HepG2 (cell line): ENCODE measurements around the gene SEZ6. TPM values are rescaled to one million over a fixed set of nuclear protein-coding genes. Genes with fewer than 3 reads are reported as not detected.
A peak's percentile ranks its signal among the peaks of the same experiment; 100 is the strongest.

Experiments used
- EZH2 ChIP-seq: conservative IDR thresholded peaks from 2 replicates; pipeline ENCODE4 v1.6.1; 2012; ENCODE audit warnings: mild to moderate bottlenecking, low read depth, low read length, moderate library complexity
- HMG20A ChIP-seq: IDR thresholded peaks from 2 replicates; pipeline ENCODE4 v1.6.1; 2016; ENCODE audit warnings: borderline replicate concordance
- HNRNPL ChIP-seq: fragments of 200-400 bp; formaldehyde crosslinking; IDR thresholded peaks from 2 replicates; pipeline ENCODE4 v1.6.1; 2017; ENCODE audit warnings: mild to moderate bottlenecking, low read depth, low read length
- MLLT10 ChIP-seq: sonication (generic); formaldehyde crosslinking; IDR thresholded peaks from 2 replicates; pipeline ENCODE4 v1.4.0; 2020; ENCODE audit warnings: missing genetic modification reagents
- NR2F2 ChIP-seq: IDR thresholded peaks from 2 replicates; pipeline ENCODE4 v1.6.1; 2012; ENCODE audit warnings: low read depth, inconsistent platforms, borderline replicate concordance
- RFXAP ChIP-seq: sonication (generic); formaldehyde crosslinking; IDR thresholded peaks from 2 replicates; pipeline ENCODE4 v1.4.0; 2020; ENCODE audit warnings: missing genetic modification reagents, borderline replicate concordance
- SALL1 ChIP-seq: sonication (generic); formaldehyde crosslinking; IDR thresholded peaks from 2 replicates; pipeline ENCODE4 v1.8.0; 2022; ENCODE audit warnings: mild to moderate bottlenecking, missing genetic modification reagents
- TAF1 ChIP-seq: sonication (generic); formaldehyde crosslinking; IDR thresholded peaks from 2 replicates; pipeline ENCODE4 v1.4.0; 2020; ENCODE audit warnings: missing genetic modification reagents
- YY1 ChIP-seq: IDR thresholded peaks from 2 replicates; pipeline ENCODE4 v1.6.1; 2011; ENCODE audit warnings: low read length, low read depth, moderate library complexity, mild to moderate bottlenecking; ENCODE audit not compliant: insufficient read depth, insufficient replicate concordance
- ZFYVE20 ChIP-seq: sonication (generic); formaldehyde crosslinking; IDR thresholded peaks from 2 replicates; pipeline ENCODE4 v1.8.0; 2023; ENCODE audit warnings: low read depth, mild to moderate bottlenecking, moderate library complexity, missing genetic modification reagents, borderline replicate concordance
- ZNF441 ChIP-seq: sonication (generic); formaldehyde crosslinking; IDR thresholded peaks from 2 replicates; pipeline ENCODE4 v1.7.0; 2021; ENCODE audit warnings: missing genetic modification reagents, borderline replicate concordance
- ZNF607 ChIP-seq: sonication (generic); formaldehyde crosslinking; IDR thresholded peaks from 2 replicates; pipeline ENCODE4 v1.5.1; 2020; ENCODE audit warnings: missing genetic modification reagents, mild to moderate bottlenecking, borderline replicate concordance
- ZZZ3 ChIP-seq: sonication (generic); formaldehyde crosslinking; IDR thresholded peaks from 2 replicates; pipeline ENCODE4 v1.4.0; 2020; ENCODE audit warnings: missing genetic modification reagents, mild to moderate bottlenecking, borderline replicate concordance
- polyA plus RNA-seq, 8 experiments: library from polyadenylated mRNA; depleted of rRNA in 3 of 8; stranded (reverse) in 7 of 8; unstranded in 1 of 8; fragments of >200 nt; fragmentation: Illumina TruSeq in 4 of 8; extraction: Trizol in 4 of 8; gene quantifications; 2 replicates each; pipeline versions ENCODE4 v1.2.1 to v1.2.3, GENCODE V29; 2011 to 2016; ENCODE audit warnings: low read depth in 4 of 8, missing spikeins in 1 of 8, mixed read lengths in 1 of 8; ENCODE audit not compliant: insufficient read depth in 1 of 8
- total RNA-seq, 5 experiments: library from RNA; depleted of rRNA; stranded (reverse); fragments of >200 nt; fragmentation: Illumina TruSeq; extraction: Trizol; gene quantifications; 2 replicates each; pipeline ENCODE4 v1.2.3, GENCODE V29; 2016; ENCODE audit warnings: low read depth in 1 of 5
- TF ChIP-seq, protein P1 (sequence below): sonication (generic); formaldehyde crosslinking; IDR thresholded peaks from 2 replicates; pipeline ENCODE4 v1.9.0; 2021; ENCODE audit warnings: missing genetic modification reagents, borderline replicate concordance
- TF ChIP-seq, protein P2 (sequence below): sonication (generic); formaldehyde crosslinking; IDR thresholded peaks from 2 replicates; pipeline ENCODE4 v1.5.1; 2020; ENCODE audit warnings: missing genetic modification reagents, mild to moderate bottlenecking, borderline replicate concordance
- TF ChIP-seq, protein P3 (sequence below): sonication (generic); formaldehyde crosslinking; IDR thresholded peaks from 2 replicates; pipeline ENCODE4 v1.4.0; 2020; ENCODE audit warnings: missing genetic modification reagents, borderline replicate concordance
- TF ChIP-seq, protein P4 (sequence below): sonication (generic); formaldehyde crosslinking; IDR thresholded peaks from 2 replicates; pipeline ENCODE4 v1.8.1; 2023; ENCODE audit warnings: mild to moderate bottlenecking, inconsistent platforms, moderate library complexity, missing genetic modification reagents, borderline replicate concordance

Gene SEZ6
- total and polyA plus RNA-seq, 2 of the 13 experiments (the other 11 are each of a cell fraction or from before 2014, with no cell fraction given), result not detected

DNA sequence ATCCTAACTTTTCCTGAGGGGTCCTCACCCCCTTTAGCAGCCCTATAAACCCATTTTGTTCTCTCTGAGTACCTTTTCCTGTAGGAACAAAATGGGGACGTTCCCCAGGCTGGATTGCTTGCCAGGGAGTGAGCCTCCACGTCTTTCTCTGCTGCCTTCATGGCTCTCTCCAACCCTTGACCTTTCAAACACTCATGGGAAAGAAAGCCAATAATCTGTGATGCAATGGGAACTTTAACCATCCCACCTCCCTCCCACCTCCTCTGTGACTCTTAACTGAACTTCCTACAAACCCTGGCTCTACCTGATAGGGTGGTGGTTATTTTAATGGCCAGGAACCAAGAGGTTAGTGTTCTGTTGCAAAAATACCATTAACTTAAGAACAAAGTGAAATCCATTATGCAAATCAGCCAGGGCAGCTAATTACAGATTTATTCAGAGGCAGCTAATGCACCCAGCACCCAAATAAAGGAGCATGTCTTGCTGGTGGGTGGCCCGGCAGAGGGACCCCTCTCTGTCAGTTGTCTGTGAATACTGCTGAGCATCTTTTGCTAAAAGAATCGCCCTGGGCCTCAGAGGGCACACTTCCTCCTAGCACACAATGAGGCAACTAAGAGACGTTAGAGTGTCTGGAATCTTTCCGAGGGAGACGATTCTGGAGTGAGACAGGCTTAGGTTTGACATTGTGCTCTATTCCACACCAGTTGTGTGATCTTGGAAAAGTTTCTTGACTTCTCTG is 40.1 kb upstream of the SEZ6 start (continued):
- TF ChIP-seq, protein P1, sequence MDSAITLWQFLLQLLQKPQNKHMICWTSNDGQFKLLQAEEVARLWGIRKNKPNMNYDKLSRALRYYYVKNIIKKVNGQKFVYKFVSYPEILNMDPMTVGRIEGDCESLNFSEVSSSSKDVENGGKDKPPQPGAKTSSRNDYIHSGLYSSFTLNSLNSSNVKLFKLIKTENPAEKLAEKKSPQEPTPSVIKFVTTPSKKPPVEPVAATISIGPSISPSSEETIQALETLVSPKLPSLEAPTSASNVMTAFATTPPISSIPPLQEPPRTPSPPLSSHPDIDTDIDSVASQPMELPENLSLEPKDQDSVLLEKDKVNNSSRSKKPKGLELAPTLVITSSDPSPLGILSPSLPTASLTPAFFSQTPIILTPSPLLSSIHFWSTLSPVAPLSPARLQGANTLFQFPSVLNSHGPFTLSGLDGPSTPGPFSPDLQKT (CRISPR knock-in tag), result no peak
- no peak for TF ChIP-seq ZNF441 (CRISPR knock-in tag)
- TF ChIP-seq ZZZ3, result no peak
- TF ChIP-seq, protein P2, sequence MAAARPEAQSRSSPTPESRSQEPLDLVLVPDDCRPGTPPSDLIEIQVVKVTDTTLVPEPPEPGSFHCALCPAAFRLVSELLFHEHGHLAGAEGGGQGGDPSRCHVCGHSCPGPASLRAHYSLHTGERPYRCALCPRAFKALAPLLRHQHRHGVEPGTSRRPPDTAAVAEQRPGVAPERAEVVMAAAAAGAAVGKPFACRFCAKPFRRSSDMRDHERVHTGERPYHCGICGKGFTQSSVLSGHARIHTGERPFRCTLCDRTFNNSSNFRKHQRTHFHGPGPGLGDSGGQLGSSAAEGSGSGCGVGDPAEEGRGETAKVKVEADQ, result no peak
- TF ChIP-seq SALL1 (CRISPR knock-in tag), result peak; percentile 64
- peak; percentile 81 for TF ChIP-seq NR2F2
- TF ChIP-seq, protein P3, sequence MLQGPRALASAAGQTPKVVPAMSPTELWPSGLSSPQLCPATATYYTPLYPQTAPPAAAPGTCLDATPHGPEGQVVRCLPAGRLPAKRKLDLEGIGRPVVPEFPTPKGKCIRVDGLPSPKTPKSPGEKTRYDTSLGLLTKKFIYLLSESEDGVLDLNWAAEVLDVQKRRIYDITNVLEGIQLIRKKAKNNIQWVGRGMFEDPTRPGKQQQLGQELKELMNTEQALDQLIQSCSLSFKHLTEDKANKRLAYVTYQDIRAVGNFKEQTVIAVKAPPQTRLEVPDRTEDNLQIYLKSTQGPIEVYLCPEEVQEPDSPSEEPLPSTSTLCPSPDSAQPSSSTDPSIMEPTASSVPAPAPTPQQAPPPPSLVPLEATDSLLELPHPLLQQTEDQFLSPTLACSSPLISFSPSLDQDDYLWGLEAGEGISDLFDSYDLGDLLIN (CRISPR knock-in tag), result no peak
- TF ChIP-seq, protein P4, sequence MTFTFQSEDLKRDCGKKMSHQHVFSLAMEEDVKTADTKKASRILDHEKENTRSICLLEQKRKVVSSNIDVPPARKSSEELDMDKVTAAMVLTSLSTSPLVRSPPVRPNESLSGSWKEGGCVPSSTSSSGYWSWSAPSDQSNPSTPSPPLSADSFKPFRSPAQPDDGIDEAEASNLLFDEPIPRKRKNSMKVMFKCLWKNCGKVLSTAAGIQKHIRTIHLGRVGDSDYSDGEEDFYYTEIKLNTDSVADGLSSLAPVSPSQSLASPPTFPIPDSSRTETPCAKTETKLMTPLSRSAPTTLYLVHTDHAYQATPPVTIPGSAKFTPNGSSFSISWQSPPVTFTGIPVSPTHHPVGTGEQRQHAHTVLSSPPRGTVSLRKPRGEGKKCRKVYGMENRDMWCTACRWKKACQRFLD (CRISPR knock-in tag), result no peak
- TF ChIP-seq TAF1, result no peak
- no peak for TF ChIP-seq ZFYVE20 (CRISPR knock-in tag)
- TF ChIP-seq EZH2, result no peak
- TF ChIP-seq RFXAP (CRISPR knock-in tag), result no peak
- no peak for TF ChIP-seq HNRNPL
- no peak for TF ChIP-seq HMG20A
- TF ChIP-seq YY1, result no peak
- no peak for TF ChIP-seq MLLT10 (CRISPR knock-in tag)
- TF ChIP-seq ZNF607 (CRISPR knock-in tag), result no peak; the same call in 1 of the 2 replicates
